WTC11 (cell line): ENCODE data around the gene LGI4.

ENCODE experiments used
- ATF3 ChIP-seq: sonication (generic); formaldehyde crosslinking; conservative IDR thresholded peaks from 2 replicates; pipeline ENCODE4 v1.8.1; 2022; ENCODE audit warnings: mild to moderate bottlenecking, missing genetic modification reagents
- CBFB ChIP-seq: sonication (generic); formaldehyde crosslinking; IDR thresholded peaks from 2 replicates; pipeline ENCODE4 v1.8.1; 2022; ENCODE audit warnings: mild to moderate bottlenecking, low read depth, missing genetic modification reagents
- CTCF ChIP-seq: fragments of 200-600 bp; IDR thresholded peaks from 2 replicates; pipeline ENCODE4 v1.8.0; 2022; ENCODE audit warnings: antibody characterized with exemption
- JUN ChIP-seq: sonication (generic); formaldehyde crosslinking; IDR thresholded peaks from 2 replicates; pipeline ENCODE4 v1.8.0; 2023; ENCODE audit warnings: mild to moderate bottlenecking, missing genetic modification reagents
- MAX ChIP-seq: sonication (generic); formaldehyde crosslinking; IDR thresholded peaks from 2 replicates; pipeline ENCODE4 v1.8.0; 2022; ENCODE audit warnings: mild to moderate bottlenecking, missing genetic modification reagents
- NR2C2 ChIP-seq: sonication (generic); formaldehyde crosslinking; IDR thresholded peaks from 2 replicates; pipeline ENCODE4 v1.8.0; 2022; ENCODE audit warnings: mild to moderate bottlenecking, missing genetic modification reagents
- USF2 ChIP-seq: sonication (generic); formaldehyde crosslinking; IDR thresholded peaks from 2 replicates; pipeline ENCODE4 v1.8.1; 2023; ENCODE audit warnings: mild to moderate bottlenecking, missing genetic modification reagents, moderate library complexity
- ZNF138 ChIP-seq: sonication (generic); formaldehyde crosslinking; conservative IDR thresholded peaks from 2 replicates; pipeline ENCODE4 v1.8.1; 2022; ENCODE audit warnings: mild to moderate bottlenecking, moderate library complexity, missing genetic modification reagents
- ZNF263 ChIP-seq: sonication (generic); formaldehyde crosslinking; IDR thresholded peaks from 2 replicates; pipeline ENCODE4 v1.8.1; 2022; ENCODE audit warnings: low read depth, mild to moderate bottlenecking, moderate library complexity, missing genetic modification reagents
- ZNF416 ChIP-seq: fragments of 250-450 bp; sonication (Bioruptor Pico); IDR thresholded peaks from 2 replicates; pipeline ENCODE4 v1.9.0; 2021; ENCODE audit warnings: mild to moderate bottlenecking, inconsistent platforms

- TF ChIP-seq CTCF (no peak), ZNF138 (CRISPR knock-in tag) (no peak), JUN (CRISPR knock-in tag) (no peak), USF2 (CRISPR knock-in tag) (no peak), ATF3 (no peak), ZNF263 (CRISPR knock-in tag) (no peak), ZNF416 (no peak), MAX (CRISPR knock-in tag) (no peak), NR2C2 (CRISPR knock-in tag) (no peak), CBFB (CRISPR knock-in tag) (no peak)
Measured at GRCh38 chr19:35171730-35172129, 36.9 kb upstream of the LGI4 start.
